Measurements from ENCODE around the gene SLC6A11.

SLC6A11 gene

GRCh38 chr3:10790713-10791112 is 25.3 kb upstream of the SLC6A11 start:
- DNase-seq (ENCODE audit: low read depth) = no peak

GRCh38 chr3:10792208-10792607 is 23.8 kb upstream of the SLC6A11 start:
- DNase-seq (ENCODE audit: low read depth) = no peak

GRCh38 chr3:10798600-10799367 is 17.2 kb upstream of the SLC6A11 start:
- DNase-seq (ENCODE audit: low read depth) = no peak

GRCh38 chr3:10804183-10804648 is 11.8 kb upstream of the SLC6A11 start:
- no peak for DNase-seq (ENCODE audit: low read depth)

GRCh38 chr3:10806006-10806405 is 10.0 kb upstream of the SLC6A11 start:
- no peak for DNase-seq (ENCODE audit: low read depth)

GRCh38 chr3:10808130-10808735 is 7.8 kb upstream of the SLC6A11 start:
- no peak for DNase-seq (ENCODE audit: low read depth)

GRCh38 chr3:10808974-10809373 is 7.1 kb upstream of the SLC6A11 start:
- DNase-seq (ENCODE audit: low read depth) = no peak

- no peak for DNase-seq (ENCODE audit: low read depth)
Measured at GRCh38 chr3:10810376-10810775, 5.7 kb upstream of the SLC6A11 start.

- DNase-seq (ENCODE audit: low read depth) = no peak
Measured at GRCh38 chr3:10813425-10813824, 2.6 kb upstream of the SLC6A11 start.

GRCh38 chr3:10814623-10815022 is 1.4 kb upstream of the SLC6A11 start:
- DNase-seq (ENCODE audit: low read depth) = no peak

- no peak for DNase-seq (ENCODE audit: low read depth)
Measured at GRCh38 chr3:10815487-10815886, 541 bp upstream of the SLC6A11 start.

- no peak for DNase-seq (ENCODE audit: low read depth)
Measured at GRCh38 chr3:10816863-10817253, 830 bp downstream of the SLC6A11 start.

GRCh38 chr3:10817506-10817905 is 1.5 kb downstream of the SLC6A11 start:
- no peak for DNase-seq (ENCODE audit: low read depth)

- DNase-seq (ENCODE audit: low read depth) = no peak
Measured at GRCh38 chr3:10822055-10822454, 6.0 kb downstream of the SLC6A11 start.

- DNase-seq (ENCODE audit: low read depth) = no peak
Measured at GRCh38 chr3:10822708-10823515, 6.9 kb downstream of the SLC6A11 start.

GRCh38 chr3:10823516-10823818 is 7.4 kb downstream of the SLC6A11 start:
- DNase-seq (ENCODE audit: low read depth) = no peak

- no peak for DNase-seq (ENCODE audit: low read depth)
Measured at GRCh38 chr3:10824468-10824867, 8.4 kb downstream of the SLC6A11 start.

- DNase-seq (ENCODE audit: low read depth) = no peak
Measured at GRCh38 chr3:10833855-10834414, 17.9 kb downstream of the SLC6A11 start.

GRCh38 chr3:10834951-10835350 is 18.9 kb downstream of the SLC6A11 start:
- DNase-seq (ENCODE audit: low read depth) = no peak

GRCh38 chr3:10835406-10835805 is 19.4 kb downstream of the SLC6A11 start:
- no peak for DNase-seq (ENCODE audit: low read depth)

- no peak for DNase-seq (ENCODE audit: low read depth)
Measured at GRCh38 chr3:10836676-10837075, 20.6 kb downstream of the SLC6A11 start.

- DNase-seq (ENCODE audit: low read depth) = no peak
Measured at GRCh38 chr3:10837849-10838248, 21.8 kb downstream of the SLC6A11 start.

- no peak for DNase-seq (ENCODE audit: low read depth)
Measured at GRCh38 chr3:10839167-10839566, 23.1 kb downstream of the SLC6A11 start.
